SK-N-SH (cell line): Measurements from ENCODE around the gene FRMPD4. TPM values are rescaled to one million over a fixed set of nuclear protein-coding genes. Genes with fewer than 3 reads are reported as not detected.

ENCODE experiments used
- CTCF ChIA-PET: fragments of 300-600, 350-600 bp; formaldehyde crosslinking; extraction: SDS; loops from one replicate; lab custom pipeline; 2021; lab: Yijun Ruan, JAX
- POLR2A ChIA-PET: fragments of 350-600 bp; sonication (Branson Sonifier 250); formaldehyde crosslinking; extraction: SDS; loops from one replicate; lab custom pipeline; 2020; ENCODE audit warnings: antibody characterized with exemption, inconsistent platforms; lab: Yijun Ruan, JAX
- DNase-seq: peaks from one replicate; pipeline ENCODE4 v3.0.0; 2012
- H2AFZ ChIP-seq: fragments of 200-600 bp; sonication (generic); 2 replicates; pipeline ENCODE4 v1.8.1; 2016; ENCODE audit warnings: antibody characterized with exemption, mild to moderate bottlenecking, low read depth
- H3F3A ChIP-seq: fragments of 200-600 bp; sonication (generic); replicated peaks from 2 replicates; pipeline ENCODE3; 2016; ENCODE audit warnings: antibody characterized with exemption, mild to moderate bottlenecking; ENCODE audit not compliant: insufficient read depth
- H3K27ac ChIP-seq, 2 experiments: fragments of 200-500 bp in 1 of 2; fragments of 200-600 bp in 1 of 2; sonication (Bioruptor generic) in 1 of 2; sonication (generic), shearing (Covaris generic) in 1 of 2; 2 replicates each; pipeline versions ENCODE4 v1.5.1 to v1.6.1; 2014 to 2016; ENCODE audit warnings: low read depth in 2 of 2, inconsistent platforms in 1 of 2, low read length in 1 of 2, mild to moderate bottlenecking in 1 of 2, mixed read lengths in 1 of 2
- H3K27me3 ChIP-seq: fragments of 200-600 bp; sonication (generic), shearing (Covaris generic); 2 replicates; pipeline ENCODE4 v1.6.1; 2016; ENCODE audit warnings: mixed run types; ENCODE audit not compliant: insufficient read depth
- H3K36me3 ChIP-seq, 2 experiments: fragments of 200-500 bp in 1 of 2; fragments of 200-600 bp in 1 of 2; sonication (Bioruptor generic) in 1 of 2; sonication (generic) in 1 of 2; replicated peaks in 1 of 2; 2 replicates each; pipeline versions ENCODE3 to v1.5.1; 2014 to 2016; ENCODE audit warnings: low read length in 1 of 2, mild to moderate bottlenecking in 1 of 2; ENCODE audit not compliant: insufficient read depth in 2 of 2, control insufficient read depth in 1 of 2
- H3K4me1 ChIP-seq, 2 experiments: fragments of 200-500 bp in 1 of 2; fragments of 200-600 bp in 1 of 2; sonication (Bioruptor generic) in 1 of 2; sonication (generic), shearing (Covaris generic) in 1 of 2; 2 replicates each; pipeline versions ENCODE4 v1.5.1 to v1.6.1; 2014 to 2016; ENCODE audit warnings: low read depth in 1 of 2, low read length in 1 of 2, mixed run types in 1 of 2; ENCODE audit not compliant: insufficient read depth in 2 of 2, control insufficient read depth in 1 of 2
- H3K4me2 ChIP-seq: fragments of 200-600 bp; sonication (generic), shearing (Covaris generic); 2 replicates; pipeline ENCODE4 v1.6.1; 2017; ENCODE audit warnings: mixed run types
- H3K4me3 ChIP-seq, 2 experiments: fragments of 200-500 bp in 1 of 2; fragments of 200-600 bp in 1 of 2; sonication (Bioruptor generic) in 1 of 2; sonication (generic), shearing (Covaris generic) in 1 of 2; 2 replicates each; pipeline versions ENCODE4 v1.5.1 to v1.8.1; 2014 to 2016; ENCODE audit warnings: low read depth in 2 of 2, inconsistent platforms in 1 of 2, low read length in 1 of 2, mild to moderate bottlenecking in 1 of 2, mixed read lengths in 1 of 2, moderate library complexity in 1 of 2
- H3K79me2 ChIP-seq: fragments of 200-600 bp; sonication (generic); 2 replicates; pipeline ENCODE4 v1.8.1; 2017; ENCODE audit warnings: mild to moderate bottlenecking; ENCODE audit not compliant: insufficient read depth
- H3K9ac ChIP-seq: fragments of 200-600 bp; sonication (generic); 2 replicates; pipeline ENCODE4 v1.6.1; 2017; ENCODE audit warnings: mixed run types
- H3K9me2 ChIP-seq: fragments of 200-600 bp; sonication (generic); 2 replicates; pipeline ENCODE4 v1.6.1; 2017; ENCODE audit warnings: mixed run types
- H3K9me3 ChIP-seq: fragments of 200-600 bp; sonication (generic); 2 replicates; pipeline ENCODE4 v1.6.1; 2017; ENCODE audit warnings: mixed run types, mild to moderate bottlenecking, moderate library complexity
- H4K20me1 ChIP-seq: fragments of 200-600 bp; sonication (generic); 2 replicates; pipeline ENCODE4 v1.6.1; 2017; ENCODE audit warnings: mild to moderate bottlenecking, mixed run types; ENCODE audit not compliant: insufficient read depth
- CHD2 ChIP-seq: fragments of 150-350 bp; IDR thresholded peaks from 2 replicates; pipeline ENCODE4 v1.6.1; 2018; ENCODE audit warnings: low read length; ENCODE audit not compliant: partially characterized antibody
- CTCF ChIP-seq: fragments of 200-600 bp; sonication (generic); IDR thresholded peaks from 2 replicates; pipeline ENCODE4 v1.6.1; 2017; ENCODE audit warnings: antibody characterized with exemption, mild to moderate bottlenecking, moderate library complexity
- ELF1 ChIP-seq: IDR thresholded peaks from 2 replicates; pipeline ENCODE4 v1.4.0; 2012
- EZH2phosphoT487 ChIP-seq: fragments of 200-600 bp; sonication (generic); IDR thresholded peaks from 2 replicates; pipeline ENCODE4 v1.6.1; 2017; ENCODE audit warnings: low read depth, mixed run types, mild to moderate bottlenecking, antibody characterized with exemption, moderate library complexity, borderline replicate concordance
- FOSL2 ChIP-seq: IDR thresholded peaks from 2 replicates; pipeline ENCODE4 v1.4.0; 2012; ENCODE audit warnings: low read depth, mild to moderate bottlenecking, moderate library complexity, borderline replicate concordance
- FOXJ3 ChIP-seq: sonication (generic); formaldehyde crosslinking; IDR thresholded peaks from 2 replicates; pipeline ENCODE4 v1.5.1; 2020; ENCODE audit warnings: mild to moderate bottlenecking, missing genetic modification reagents
- GATA2 ChIP-seq: sonication (generic); formaldehyde crosslinking; IDR thresholded peaks from 2 replicates; pipeline ENCODE4 v1.5.0; 2020; ENCODE audit warnings: mild to moderate bottlenecking, missing genetic modification reagents
- IRF3 ChIP-seq: fragments of 150-350 bp; IDR thresholded peaks from 2 replicates; pipeline ENCODE4 v1.6.1; 2016; ENCODE audit warnings: mild to moderate bottlenecking, low read depth, low read length
- RAD21 ChIP-seq: IDR thresholded peaks from 2 replicates; pipeline ENCODE4 v1.6.1; 2012; ENCODE audit warnings: mild to moderate bottlenecking, low read length
- RCOR1 ChIP-seq: fragments of 150-350 bp; IDR thresholded peaks from 2 replicates; pipeline ENCODE4 v1.6.1; 2017; ENCODE audit warnings: antibody characterized with exemption, low read length
- RXRA ChIP-seq: IDR thresholded peaks from 2 replicates; pipeline ENCODE4 v1.4.0; 2012; ENCODE audit warnings: low read depth, mild to moderate bottlenecking, borderline replicate concordance
- TAF1 ChIP-seq: IDR thresholded peaks from 2 replicates; pipeline ENCODE4 v1.6.1; 2012; ENCODE audit warnings: low read depth, mild to moderate bottlenecking, low read length, moderate library complexity, borderline replicate concordance
- TEAD4 ChIP-seq: IDR thresholded peaks from 2 replicates; pipeline ENCODE4 v1.4.0; 2012; ENCODE audit warnings: mild to moderate bottlenecking, borderline replicate concordance; ENCODE audit not compliant: insufficient read depth
- USF1 ChIP-seq: IDR thresholded peaks from 2 replicates; pipeline ENCODE4 v1.4.0; 2012; ENCODE audit warnings: low read depth, borderline replicate concordance
- USF2 ChIP-seq: fragments of 150-350 bp; IDR thresholded peaks from 2 replicates; pipeline ENCODE4 v1.6.1; 2017; ENCODE audit warnings: antibody characterized with exemption, low read length, low read depth, borderline replicate concordance
- YY1 ChIP-seq: IDR thresholded peaks from 2 replicates; pipeline ENCODE4 v1.4.0; 2012; ENCODE audit warnings: low read depth, mild to moderate bottlenecking
- ZBTB33 ChIP-seq: IDR thresholded peaks from 2 replicates; pipeline ENCODE4 v1.4.0; 2012; ENCODE audit warnings: low read depth, borderline replicate concordance
- WGBS: methylation state at CpG from one replicate; pipeline ENCODE4 v1.1.6; 2017; ENCODE audit warnings: low lambda C conversion rate; 5-methylcytosine and 5-hydroxymethylcytosine counted together
- polyA plus RNA-seq, 3 experiments: library from polyadenylated mRNA; depleted of rRNA; stranded (reverse); fragments of >200 nt; gene quantifications; 2 replicates each; pipeline ENCODE4 v1.2.3, GENCODE V29; 2012

The FRMPD4 gene
- polyA plus RNA-seq, 1 of the 3 experiments (the other 2 are of a cell fraction): not detected

- no peak for TF ChIP-seq ZBTB33
Observed at GRCh38 chrX:12617241-12617640, 479.0 kb downstream of the FRMPD4 start (continued).

GRCh38 chrX:12647230-12647629, 509.0 kb downstream of the FRMPD4 start:
- 0% methylated on average over 1 of the region's 1 CpG for WGBS
- POLR2A ChIA-PET: no interaction called here
- no peaks in the 10 kb centered on the region for H3K9me2 ChIP-seq

GRCh38 chrX:12648995-12649394, 510.7 kb downstream of the FRMPD4 start:
- no peak overlapping the region for H3K4me2 ChIP-seq
- no peaks in the 10 kb centered on the region for H3K27me3 ChIP-seq
- ChIA-PET CTCF (no interaction called here), POLR2A (no interaction called here)
- no peak overlapping the region for H3K27ac ChIP-seq
- H3K9me3 ChIP-seq: no peaks in the 10 kb centered on the region
- H3K9me2 ChIP-seq: no peaks in the 10 kb centered on the region
- H2AFZ ChIP-seq: no peak overlapping the region
- no peak overlapping the region for H3K4me3 ChIP-seq
- TF ChIP-seq RCOR1 (no peak), CHD2 (no peak), GATA2 (no peak), FOXJ3 (CRISPR knock-in tag) (no peak), TEAD4 (no peak), RAD21 (no peak), CTCF (no peak), ELF1 (no peak), USF2 (no peak), FOSL2 (no peak), ZBTB33 (no peak), RXRA (no peak), IRF3 (no peak), EZH2phosphoT487 (no peak), USF1 (no peak), YY1 (no peak)
- H4K20me1 ChIP-seq: no peaks in the 10 kb centered on the region
- 0% methylated on average over 2 of the region's 5 CpGs for WGBS
- no peaks in the 10 kb centered on the region for H3F3A ChIP-seq
- H3K79me2 ChIP-seq: no peaks in the 10 kb centered on the region
- H3K4me1 ChIP-seq: no peaks in the 10 kb centered on the region
- no peak overlapping the region for H3K9ac ChIP-seq
- DNase-seq: no peak
- no peaks in the 10 kb centered on the region for H3K36me3 ChIP-seq

More at GRCh38 chrX:12647230-12647629, 509.0 kb downstream of the FRMPD4 start:
- Histone ChIP-seq H3K4me1 (no peaks in the 10 kb centered on the region), H3K36me3 (no peaks in the 10 kb centered on the region), H3K9ac (no peak overlapping the region), H2AFZ (no peak overlapping the region), H3K9me3 (no peaks in the 10 kb centered on the region), H3K27me3 (no peaks in the 10 kb centered on the region), H3K79me2 (no peaks in the 10 kb centered on the region), H3K4me2 (no peak overlapping the region), H3K27ac (no peak overlapping the region), H4K20me1 (no peaks in the 10 kb centered on the region), H3K4me3 (no peak overlapping the region), H3F3A (no peaks in the 10 kb centered on the region)
- no peak for TF ChIP-seq TAF1
- CTCF ChIA-PET: no interaction called here
- DNase-seq: no peak
